Measurements from ENCODE around the gene SCARB1. TPM values are rescaled to one million over a fixed set of nuclear protein-coding genes. Genes with fewer than 3 reads are reported as not detected.

Gene SCARB1
- total and polyA plus RNA-seq, 2 of the 13 experiments (the other 11 are each of a cell fraction or from before 2014, with no cell fraction given): 63.4 to 160 TPM

DNA sequence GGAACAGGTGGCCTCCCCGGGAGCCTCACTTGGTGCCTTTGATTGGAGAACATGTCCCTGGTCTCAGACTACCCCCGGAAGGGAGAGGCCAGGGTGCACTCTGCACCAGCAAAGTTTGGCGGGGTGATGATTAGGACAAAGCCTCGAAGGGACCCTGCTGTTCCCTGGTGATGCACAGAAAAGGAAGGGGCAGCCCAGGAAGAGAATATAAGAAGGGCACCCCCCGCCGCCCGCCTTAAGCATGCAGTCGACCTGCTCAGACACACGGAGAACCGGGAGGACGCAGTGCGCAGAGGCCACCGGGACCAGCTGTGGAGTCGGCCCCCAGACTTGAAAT, 6.9 kb downstream of the SCARB1 start:
- BruUV-seq (replicated peaks): no TSS peak
- intact Hi-C loops (cut with micrococcal nuclease; ENCODE audit: unreplicated experiment): no loop called here
- ATAC-seq (no peak), DNase-seq (ENCODE audit: low spot score) (no peak), FAIRE-seq (no peak)
- WGBS (ENCODE audit: low lambda C conversion rate): 95% methylated on average over 10 of the region's 14 CpGs
- H3K4me1 ChIP-seq (ENCODE audit: insufficient read depth, low read length): peaks cover 88% of the 10 kb centered on the region
- H3K4me3 ChIP-seq (replicated peaks in 1 of 3; ENCODE audit: insufficient read depth in 1 of 3, low read depth in 2 of 3, low read length in 3 of 3): no peak overlapping the region; a peak in 1 of 6 replicates
- in situ Hi-C loops (cut with HindIII; ENCODE audit: extremely low pct_ligation_motif_present, low pct_unique_long_range_greater_than_20kb): no loop called here
- TF ChIP-seq, protein P1, sequence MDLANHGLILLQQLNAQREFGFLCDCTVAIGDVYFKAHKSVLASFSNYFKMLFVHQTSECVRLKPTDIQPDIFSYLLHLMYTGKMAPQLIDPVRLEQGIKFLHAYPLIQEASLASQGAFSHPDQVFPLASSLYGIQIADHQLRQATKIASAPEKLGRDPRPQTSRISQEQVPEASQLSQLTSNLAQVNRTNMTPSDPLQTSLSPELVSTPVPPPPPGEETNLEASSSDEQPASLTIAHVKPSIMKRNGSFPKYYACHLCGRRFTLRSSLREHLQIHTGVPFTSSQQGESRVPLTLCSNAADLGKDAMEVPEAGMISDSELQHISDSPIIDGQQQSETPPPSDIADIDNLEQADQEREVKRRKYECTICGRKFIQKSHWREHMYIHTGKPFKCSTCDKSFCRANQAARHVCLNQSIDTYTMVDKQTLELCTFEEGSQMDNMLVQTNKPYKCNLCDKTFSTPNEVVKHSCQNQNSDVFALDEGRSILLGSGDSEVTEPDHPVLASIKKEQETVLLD (CRISPR knock-in tag; IDR thresholded peaks at IDR 0.05; ENCODE audit: low read depth): no peak
- TF ChIP-seq NCOA2 (CRISPR knock-in tag; IDR thresholded peaks at IDR 0.05) (no peak), PRMT3 (CRISPR knock-in tag; IDR thresholded peaks at IDR 0.05; ENCODE audit: borderline replicate concordance, low read depth) (no peak), TGIF2 (CRISPR knock-in tag; IDR thresholded peaks at IDR 0.05) (no peak)
- TF ChIP-seq, protein P2, sequence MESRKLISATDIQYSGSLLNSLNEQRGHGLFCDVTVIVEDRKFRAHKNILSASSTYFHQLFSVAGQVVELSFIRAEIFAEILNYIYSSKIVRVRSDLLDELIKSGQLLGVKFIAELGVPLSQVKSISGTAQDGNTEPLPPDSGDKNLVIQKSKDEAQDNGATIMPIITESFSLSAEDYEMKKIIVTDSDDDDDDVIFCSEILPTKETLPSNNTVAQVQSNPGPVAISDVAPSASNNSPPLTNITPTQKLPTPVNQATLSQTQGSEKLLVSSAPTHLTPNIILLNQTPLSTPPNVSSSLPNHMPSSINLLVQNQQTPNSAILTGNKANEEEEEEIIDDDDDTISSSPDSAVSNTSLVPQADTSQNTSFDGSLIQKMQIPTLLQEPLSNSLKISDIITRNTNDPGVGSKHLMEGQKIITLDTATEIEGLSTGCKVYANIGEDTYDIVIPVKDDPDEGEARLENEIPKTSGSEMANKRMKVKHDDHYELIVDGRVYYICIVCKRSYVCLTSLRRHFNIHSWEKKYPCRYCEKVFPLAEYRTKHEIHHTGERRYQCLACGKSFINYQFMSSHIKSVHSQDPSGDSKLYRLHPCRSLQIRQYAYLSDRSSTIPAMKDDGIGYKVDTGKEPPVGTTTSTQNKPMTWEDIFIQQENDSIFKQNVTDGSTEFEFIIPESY (CRISPR knock-in tag; IDR thresholded peaks at IDR 0.05): 0 out of 2 replicates have a peak, but pooled peaks have one; percentile 35
- no peaks in the 10 kb centered on the region for H3K9me3 ChIP-seq (ENCODE audit: low read length)
- H3K79me2 ChIP-seq (ENCODE audit: insufficient read depth, low read length): peaks cover 88% of the 10 kb centered on the region
- H3K27me3 ChIP-seq (ENCODE audit: control insufficient read depth in 1 of 2, insufficient read depth in 2 of 2, low read length in 2 of 2): no peaks in the 10 kb centered on the region
- no peak overlapping the region for H3K27ac ChIP-seq (ENCODE audit: extremely low read length, insufficient read depth, low read length)
- POLR2A ChIA-PET: interaction anchor here (1.5 kb wide), 1 partner anchor 28 kb away, joined by 5 read pairs; no protein-coding TSS in a partner anchor
- H3K4me2 ChIP-seq (ENCODE audit: low read depth, low read length): peak overlapping the region; percentile 30; the same call in 1 of the 2 replicates
- no peak overlapping the region for H2AFZ ChIP-seq (ENCODE audit: low read length)
- H3K36me3 ChIP-seq (replicated peaks in 1 of 2; ENCODE audit: control insufficient read depth in 1 of 2, insufficient read depth in 2 of 2, low read length in 2 of 2): peaks cover 9 to 30% of the 10 kb centered on the region in 2 experiments
- CTCF ChIA-PET (ENCODE audit: low intra/inter-chr PET ratio, low total read pairs): interaction anchor here (0.7 kb wide), 1 partner anchor 42 kb away, joined by 3 read pairs; no protein-coding TSS in a partner anchor
- H3K9ac ChIP-seq (ENCODE audit: insufficient read depth, low read depth, low read length): no peak overlapping the region
- H4K20me1 ChIP-seq (ENCODE audit: insufficient read depth, low read length): peaks cover 22% of the 10 kb centered on the region
